Endothelial cell of umbilical vein (primary cell): ENCODE data around the gene PHOX2B. TPM values are rescaled to one million over a fixed set of nuclear protein-coding genes. Genes with fewer than 3 reads are reported as not detected.

Experiments
- BruUV-seq: library from RNA; stranded (reverse); fragments of 400-500 nt; replicated peaks from 2 replicates; lab custom pipeline; 2021; lab: Mats Ljungman, UMichigan
- CTCF ChIA-PET: fragments of 300-600, 350-600 bp; sonication (Branson Sonifier 250); formaldehyde crosslinking; loops from one replicate; lab custom pipeline; 2021; ENCODE audit warnings: antibody characterized with exemption, inconsistent platforms; lab: Charles Lee
- POLR2A ChIA-PET: fragments of 300-600, 350-600 bp; sonication (Branson Sonifier 250); formaldehyde crosslinking; loops from one replicate; lab custom pipeline; 2021; ENCODE audit warnings: antibody characterized with exemption, inconsistent platforms; lab: Charles Lee
- DNase-seq: peaks from one replicate; pipeline ENCODE4 v3.0.0-alpha.2; 2011; ENCODE audit warnings: low read depth, low spot score
- FAIRE-seq: peaks from 2 replicates; lab custom pipeline; 2011; peaks lifted over from hg19 to GRCh38; lab: Jason Lieb, UNC
- H2AFZ ChIP-seq: 2 replicates; pipeline ENCODE4 v1.6.0; 2012; ENCODE audit warnings: low read depth, low read length, control low read depth, inconsistent platforms
- H3K27ac ChIP-seq: 2 replicates; pipeline ENCODE4 v1.5.1; 2011; ENCODE audit warnings: low read depth, mild to moderate bottlenecking, control low read depth, low read length, moderate library complexity; ENCODE audit not compliant: insufficient read depth
- H3K27me3 ChIP-seq, 2 experiments: 2 replicates each; pipeline versions ENCODE4 v1.6.0 to v1.6.1; 2011; ENCODE audit warnings: low read length in 2 of 2, mixed read lengths in 1 of 2; ENCODE audit not compliant: control insufficient read depth in 2 of 2, insufficient read depth in 2 of 2
- H3K36me3 ChIP-seq, 2 experiments: 2 replicates in 1 of 2; 3 replicates in 1 of 2; pipeline ENCODE4 v1.5.1; 2011; ENCODE audit warnings: low read length in 2 of 2, mild to moderate bottlenecking in 1 of 2, moderate library complexity in 1 of 2; ENCODE audit not compliant: control insufficient read depth in 2 of 2, insufficient read depth in 2 of 2; ENCODE audit errors: extremely low read depth in 1 of 2
- H3K4me1 ChIP-seq: 3 replicates; pipeline ENCODE4 v1.5.1; 2011; ENCODE audit warnings: mild to moderate bottlenecking, low read length; ENCODE audit not compliant: control insufficient read depth, insufficient read depth; ENCODE audit errors: extremely low read depth
- H3K4me2 ChIP-seq: 2 replicates; pipeline ENCODE4 v1.6.1; 2011; ENCODE audit warnings: low read length, control low read depth, mixed read lengths; ENCODE audit not compliant: insufficient read depth
- H3K4me3 ChIP-seq, 3 experiments: fragments of 200-600 bp in 1 of 3; sonication (generic), shearing (Covaris generic) in 1 of 3; replicated peaks in 1 of 3; 2 replicates each; pipeline ENCODE4 v1.5.1; 2011 to 2016; ENCODE audit warnings: control low read depth in 3 of 3, low read length in 3 of 3, mild to moderate bottlenecking in 2 of 3, inconsistent platforms in 1 of 3, low read depth in 1 of 3, moderate library complexity in 1 of 3; ENCODE audit not compliant: insufficient read depth in 1 of 3
- H3K79me2 ChIP-seq: 2 replicates; pipeline ENCODE4 v1.6.0; 2012; ENCODE audit warnings: low read length, inconsistent platforms; ENCODE audit not compliant: control insufficient read depth, insufficient read depth
- H3K9ac ChIP-seq: replicated peaks from 2 replicates; pipeline ENCODE3; 2011; ENCODE audit warnings: low read length, control low read depth; ENCODE audit not compliant: insufficient read depth; ENCODE audit errors: extremely low read depth
- H3K9me1 ChIP-seq: replicated peaks from 3 replicates; pipeline ENCODE4 v1.6.0; 2011; ENCODE audit warnings: mild to moderate bottlenecking, low read length; ENCODE audit not compliant: control insufficient read depth, insufficient read depth; ENCODE audit errors: extremely low read depth
- H3K9me3 ChIP-seq: replicated peaks from 2 replicates; pipeline ENCODE4 v1.5.1; 2012; ENCODE audit warnings: low read length, inconsistent platforms; ENCODE audit not compliant: control insufficient read depth, insufficient read depth
- H4K20me1 ChIP-seq: replicated peaks from 2 replicates; pipeline ENCODE3; 2011; ENCODE audit warnings: mild to moderate bottlenecking, low read length; ENCODE audit not compliant: control insufficient read depth, insufficient read depth; ENCODE audit errors: extremely low read depth
- CTCF ChIP-seq, 2 donors: IDR thresholded peaks; 1 replicate in 1 of 2; 2 replicates in 1 of 2; pipeline ENCODE4 v1.5.1; 2011; ENCODE audit warnings: low read length in 2 of 2, mild to moderate bottlenecking in 2 of 2, moderate library complexity in 2 of 2, control low read depth in 1 of 2, inconsistent platforms in 1 of 2, low read depth in 1 of 2; ENCODE audit not compliant: insufficient read depth in 1 of 2; ENCODE audit errors: extremely low read depth in 1 of 2
- EZH2 ChIP-seq: IDR thresholded peaks from 2 replicates; pipeline ENCODE4 v1.6.1; 2012; ENCODE audit warnings: borderline replicate concordance, low read depth, mild to moderate bottlenecking, moderate library complexity, low read length, inconsistent platforms; ENCODE audit not compliant: severe bottlenecking
- FOS ChIP-seq: IDR thresholded peaks from 2 replicates; pipeline ENCODE4 v1.6.1; 2011; ENCODE audit warnings: mild to moderate bottlenecking, low read length, moderate library complexity, borderline replicate concordance; ENCODE audit not compliant: insufficient read depth
- GATA2 ChIP-seq: IDR thresholded peaks from 2 replicates; pipeline ENCODE4 v1.7.0; 2011; ENCODE audit warnings: low read depth, mild to moderate bottlenecking, moderate library complexity, mixed read lengths, low read length; ENCODE audit not compliant: insufficient read length, insufficient read depth
- JUN ChIP-seq: IDR thresholded peaks from 2 replicates; pipeline ENCODE4 v1.6.1; 2011; ENCODE audit warnings: borderline replicate concordance, low read depth; ENCODE audit not compliant: insufficient read length, insufficient read depth
- MAX ChIP-seq: IDR thresholded peaks from 2 replicates; pipeline ENCODE4 v1.6.1; 2011; ENCODE audit not compliant: insufficient read depth, insufficient read length
- MYC ChIP-seq: IDR thresholded peaks from one replicate; pipeline ENCODE4 v1.6.1; 2011; ENCODE audit warnings: mild to moderate bottlenecking, low read depth, low read length
- POLR2A ChIP-seq: IDR thresholded peaks from 2 replicates; pipeline ENCODE4 v1.6.1; 2012; ENCODE audit warnings: low read depth, mild to moderate bottlenecking, control low read depth, low read length
- POLR2AphosphoS5 ChIP-seq: IDR thresholded peaks from 2 replicates; pipeline ENCODE4 v1.6.1; 2012; ENCODE audit warnings: low read depth, mild to moderate bottlenecking, control low read depth, low read length, moderate library complexity; ENCODE audit not compliant: insufficient read depth
- dilution Hi-C: fragments of 300-500 bp; cut with MboI; formaldehyde crosslinking; loops from one replicate; pipeline ENCODE4 v1.15.0; 2019; ENCODE audit warnings: low sequenced_read_pairs; ENCODE audit not compliant: extremely low pct_ligation_motif_present
- intact Hi-C: fragments of 100-400 bp; cut with micrococcal nuclease; formaldehyde crosslinking; loops from one replicate; pipeline ENCODE4 v1.10.0; 2022
- polyA plus RNA-seq, 4 experiments: library from polyadenylated mRNA; depleted of rRNA in 3 of 4; stranded (reverse) in 3 of 4; unstranded in 1 of 4; fragments of >200 nt; gene quantifications; 2 replicates each; pipeline versions ENCODE4 v1.2.1 to v1.2.3, GENCODE V29; 2011 to 2012; ENCODE audit warnings: missing spikeins in 1 of 4
- total RNA-seq: library from RNA; stranded (reverse); gene quantifications from 2 replicates; pipeline ENCODE4 v1.2.3, GENCODE V29; 2021

The PHOX2B gene
- total and polyA plus RNA-seq, 2 donors (not counting 3 experiments of a cell fraction or from before 2014, with no cell fraction given) = not detected

GRCh38 chr4:41758884-41759283, 10.4 kb upstream of the PHOX2B start:
- Histone ChIP-seq H3K4me1 (peaks cover 9% of the 10 kb centered on the region), H3K27ac (no peak overlapping the region), H3K9me1 (no peaks in the 10 kb centered on the region), H2AFZ (no peak overlapping the region), H3K9me3 (no peaks in the 10 kb centered on the region), H3K9ac (no peak overlapping the region), H3K36me3 (no peaks in the 10 kb centered on the region), H3K79me2 (no peaks in the 10 kb centered on the region), H3K27me3 (peaks cover 34 to 38% of the 10 kb centered on the region in 2 experiments), H4K20me1 (no peaks in the 10 kb centered on the region), H3K4me2 (no peak overlapping the region), H3K4me3 (no peak overlapping the region)
- dilution Hi-C loops (no loop called here), intact Hi-C loops (no loop called here)
- no TSS peak for BruUV-seq
- FAIRE-seq (no peak), DNase-seq (no peak)
- CTCF ChIA-PET = no interaction called here
- TF ChIP-seq EZH2 (no peak), POLR2AphosphoS5 (no peak), MYC (no peak), CTCF (IDR thresholded peaks at IDR 0.05; ENCODE audit: extremely low read depth in 1 of 2, insufficient read depth in 1 of 2, low read depth in 1 of 2, low read length in 2 of 2) (no peak), MAX (no peak), FOS (no peak), JUN (no peak), GATA2 (no peak), POLR2A (no peak)
- POLR2A ChIA-PET = no interaction called here
